Measurements from ENCODE around the gene CAMSAP2. TPM values are rescaled to one million over a fixed set of nuclear protein-coding genes. Genes with fewer than 3 reads are reported as not detected.

The CAMSAP2 gene
- total and polyA plus RNA-seq, 2 of the 8 experiments (the other 6 are each of a cell fraction or from before 2014, with no cell fraction given), result 4.2 to 27.6 TPM

- H2BK5ac ChIP-seq (ENCODE audit: low read depth, low read length), result no peak overlapping the region
- peaks cover 0 to 3% of the 10 kb centered on the region in 2 experiments for H4K20me1 ChIP-seq (replicated peaks in 1 of 2; ENCODE audit: control insufficient read depth in 1 of 2, insufficient read depth in 2 of 2, low read length in 2 of 2)
- H3K9me3 ChIP-seq (ENCODE audit: insufficient read depth in 2 of 2, low read depth in 1 of 2, low read length in 1 of 2), result no peaks in the 10 kb centered on the region
- FAIRE-seq (no peak), DNase-seq (ENCODE audit: low read depth in 1 of 2, low spot score in 2 of 2) (no peak)
- ChIA-PET CTCF (ENCODE audit: partially characterized antibody) (interaction anchor here (0.7 to 8.6 kb wide), 10 partner anchors 11 to 267 kb away, joined by 3 to 47 read pairs (median 6); no protein-coding TSS in a partner anchor), POLR2A (ENCODE audit: partially characterized antibody) (interaction anchor here (0.8 to 11.2 kb wide), 7 partner anchors 11 to 220 kb away, joined by 3 to 208 read pairs (median 31); partner anchors contain the start of genes DDX59 and KIF21B)
- WGBS, 2 experiments (ENCODE audit: extremely low coverage in 1 of 2, insufficient coverage in 1 of 2, insufficient read length in 1 of 2, insufficient replicate concordance in 2 of 2, low coverage in 1 of 2, low lambda C conversion rate in 2 of 2, missing lambda C conversion rate in 1 of 2), result 97% methylated on average over 15 of the region's 15 CpGs; no CpG with 5 or more reads in 1 of the 2 experiments
- no peak overlapping the region for H2AFZ ChIP-seq (ENCODE audit: low read length)
- H3K27me3 ChIP-seq (replicated peaks in 1 of 4; ENCODE audit: control insufficient read depth in 3 of 4, extremely low read depth in 1 of 4, insufficient read depth in 3 of 4, low read length in 3 of 4), result no peaks in the 10 kb centered on the region
- no peak overlapping the region for H4K8ac ChIP-seq (ENCODE audit: extremely low read depth, insufficient read depth, low read length)
- H3K4me1 ChIP-seq (replicated peaks in 1 of 4; ENCODE audit: control insufficient read depth in 3 of 4, insufficient read depth in 4 of 4, low read length in 3 of 4), result peaks cover 15 to 39% (median 28%) of the 10 kb centered on the region in 4 experiments
- no peak overlapping the region for H3K27ac ChIP-seq (ENCODE audit: low read depth, low read length)
- H2BK12ac ChIP-seq (ENCODE audit: low read depth, low read length), result no peak overlapping the region
- no peak overlapping the region for H2BK20ac ChIP-seq (ENCODE audit: low read length)
- H3K23me2 ChIP-seq (ENCODE audit: low read depth, low read length), result peaks cover 8% of the 10 kb centered on the region
- H4K91ac ChIP-seq (replicated peaks; ENCODE audit: insufficient read length, low read length), result no peak overlapping the region
- H3K4me2 ChIP-seq (ENCODE audit: insufficient read depth in 1 of 2, low read depth in 2 of 2, low read length in 2 of 2), result peak overlapping the region in 1 of 2 experiments; percentile 95; a peak in 1 of 4 replicates
- H3K79me2 ChIP-seq (ENCODE audit: control insufficient read depth in 1 of 2, insufficient read depth in 2 of 2, low read length in 2 of 2), result peaks cover 0 to 30% of the 10 kb centered on the region in 2 experiments; a peak in 3 of 4 replicates
- TF ChIP-seq EP300 (IDR thresholded peaks at IDR 0.05; ENCODE audit: borderline replicate concordance in 1 of 2, low read depth in 2 of 2, low read length in 2 of 2) (no peak), GTF2F1 (IDR thresholded peaks at IDR 0.05; ENCODE audit: borderline replicate concordance, low read depth, low read length) (no peak), SP4 (IDR thresholded peaks at IDR 0.05; ENCODE audit: low read length) (no peak), NANOG (IDR thresholded peaks at IDR 0.05; ENCODE audit: insufficient read depth, low read depth, low read length, poor library complexity, severe bottlenecking) (no peak), GABPA (IDR thresholded peaks at IDR 0.05; ENCODE audit: borderline replicate concordance, insufficient read depth, low read length) (no peak), NRF1 (IDR thresholded peaks at IDR 0.05; ENCODE audit: low read depth, low read length) (no peak), SP2 (IDR thresholded peaks at IDR 0.05; ENCODE audit: low read length) (no peak), POLR2A (IDR thresholded peaks at IDR 0.05; ENCODE audit: control extremely low read depth in 1 of 2, low read depth in 2 of 2, low read length in 2 of 2) (no peak), E2F6 (IDR thresholded peaks at IDR 0.05) (no peak), ASH2L (IDR thresholded peaks at IDR 0.05; ENCODE audit: low read length) (no peak), TEAD4 (IDR thresholded peaks at IDR 0.05; ENCODE audit: low read depth, low read length) (no peak)
- no peak overlapping the region for H3K18ac ChIP-seq (ENCODE audit: extremely low read depth, low read length)
- no peaks in the 10 kb centered on the region for H3K36me3 ChIP-seq (ENCODE audit: control insufficient read depth in 2 of 4, insufficient read depth in 4 of 4, low read length in 3 of 4)
- H3K79me1 ChIP-seq (ENCODE audit: low read depth, low read length), result peaks cover 7% of the 10 kb centered on the region
- H2BK120ac ChIP-seq (replicated peaks; ENCODE audit: low read depth, low read length), result no peak overlapping the region
- H3K4me3 ChIP-seq (ENCODE audit: extremely low read depth in 1 of 4, insufficient read depth in 2 of 4, low read depth in 3 of 4, low read length in 4 of 4), result no peak overlapping the region
- H3K56ac ChIP-seq (replicated peaks; ENCODE audit: insufficient read length, low read depth, low read length), result no peak overlapping the region
- no peak overlapping the region; the same call in 1 of the 2 replicates for H2AK5ac ChIP-seq (ENCODE audit: low read depth, low read length)
- H4K5ac ChIP-seq (ENCODE audit: insufficient read length, low read depth, low read length), result no peak overlapping the region
- no peak overlapping the region for H2BK15ac ChIP-seq (ENCODE audit: low read length)
- no peak overlapping the region for H3K23ac ChIP-seq (ENCODE audit: insufficient read length)
- H3K9ac ChIP-seq (replicated peaks in 1 of 4; ENCODE audit: extremely low read depth in 1 of 4, low read depth in 3 of 4, low read length in 3 of 4), result no peak overlapping the region
- H3K4ac ChIP-seq (replicated peaks; ENCODE audit: insufficient read length, low read depth, low read length), result no peak overlapping the region
- H3K14ac ChIP-seq (ENCODE audit: insufficient read length), result no peak overlapping the region
These were observed 151.3 kb downstream of the CAMSAP2 start for GRCh38 chr1:200890027-200890426.
